CD4-positive, alpha-beta T cell treated with Interferon alpha-2 for 1 hour (primary cell): ENCODE data around the gene LHX4.

Experiments used
- DNase-seq, 2 donors: peaks; one replicate each; pipeline ENCODE4 v3.0.0-alpha.2; 2020 to 2022

The LHX4 gene

GRCh38 chr1:180228648-180229482, 1.2 kb upstream of the LHX4 start:
- DNase-seq: no peak

GRCh38 chr1:180230416-180230790, 339 bp downstream of the LHX4 start:
- DNase-seq: no peak

- DNase-seq: no peak
These were observed 884 bp downstream of the LHX4 start for GRCh38 chr1:180230791-180231505.

GRCh38 chr1:180231506-180231921, 1.4 kb downstream of the LHX4 start:
- DNase-seq: peak in 1 of 2 donors; percentile 23

- no peak for DNase-seq
These were observed 1.9 kb downstream of the LHX4 start for GRCh38 chr1:180231936-180232335.

- DNase-seq: no peak
These were observed 2.5 kb downstream of the LHX4 start for GRCh38 chr1:180232521-180233043.

GRCh38 chr1:180233191-180234011, 3.3 kb downstream of the LHX4 start:
- DNase-seq: no peak

- DNase-seq: no peak
These were observed 4.5 kb downstream of the LHX4 start for GRCh38 chr1:180234369-180235076.

- DNase-seq: no peak
These were observed 5.0 kb downstream of the LHX4 start for GRCh38 chr1:180235077-180235501.

GRCh38 chr1:180235502-180236239, 5.6 kb downstream of the LHX4 start:
- DNase-seq: no peak

- no peak for DNase-seq
These were observed 6.8 kb downstream of the LHX4 start for GRCh38 chr1:180236698-180237509.

- DNase-seq: no peak
These were observed 7.9 kb downstream of the LHX4 start for GRCh38 chr1:180237869-180238476.

- no peak for DNase-seq
These were observed 8.6 kb downstream of the LHX4 start for GRCh38 chr1:180238675-180239074.

- DNase-seq: no peak
These were observed 9.4 kb downstream of the LHX4 start for GRCh38 chr1:180239145-180240096.

GRCh38 chr1:180241716-180242544, 11.9 kb downstream of the LHX4 start:
- DNase-seq: no peak

- no peak for DNase-seq
These were observed 13.6 kb downstream of the LHX4 start for GRCh38 chr1:180243517-180244221.

- DNase-seq: no peak
These were observed 14.8 kb downstream of the LHX4 start for GRCh38 chr1:180244840-180245239.
